Gastroesophageal sphincter (tissue), 3 donors: ENCODE results near the gene TMTC2.

Experiments used
- EP300 ChIP-seq: sonication (generic); formaldehyde crosslinking; IDR thresholded peaks from one replicate; pipeline ENCODE4 v1.6.1; 2017; ENCODE audit warnings: antibody characterized with exemption, mild to moderate bottlenecking
- POLR2A ChIP-seq, 2 donors: fragments of 450-650 bp; IDR thresholded peaks; one replicate each; pipeline ENCODE4 v1.6.1; 2017; ENCODE audit warnings: antibody characterized with exemption in 2 of 2, mild to moderate bottlenecking in 2 of 2, moderate library complexity in 1 of 2
- TF ChIP-seq, protein P1 (sequence below), 4 experiments: fragments of 200-600 bp in 2 of 4; fragments of 450-650 bp in 2 of 4; sonication (generic) in 1 of 4; IDR thresholded peaks; one replicate each; pipeline ENCODE4 v1.5.1; 2017 to 2019; ENCODE audit warnings: antibody characterized with exemption in 4 of 4, mild to moderate bottlenecking in 2 of 4, moderate library complexity in 2 of 4

DNA sequence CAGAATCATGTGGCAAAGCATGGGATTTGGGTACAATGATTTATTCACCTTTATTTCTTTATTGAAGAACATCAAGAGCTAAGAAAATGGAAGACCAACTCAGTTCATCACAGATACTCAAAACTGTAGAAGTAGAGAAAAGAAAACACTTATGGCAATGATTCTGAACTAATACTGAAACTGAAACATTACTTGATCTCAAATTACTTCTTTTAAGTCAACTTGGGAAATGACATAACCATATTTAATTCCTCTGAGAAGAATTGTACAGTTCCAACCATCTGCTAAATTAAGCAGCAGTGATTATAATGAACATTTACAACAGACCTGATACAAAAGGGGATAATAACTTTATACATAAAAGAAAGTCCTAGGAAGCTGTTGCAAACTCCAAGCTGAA lies 466.5 kb downstream of the TMTC2 start:
- no peak for TF ChIP-seq POLR2A (IDR thresholded peaks at IDR 0.05)
- TF ChIP-seq, protein P1, sequence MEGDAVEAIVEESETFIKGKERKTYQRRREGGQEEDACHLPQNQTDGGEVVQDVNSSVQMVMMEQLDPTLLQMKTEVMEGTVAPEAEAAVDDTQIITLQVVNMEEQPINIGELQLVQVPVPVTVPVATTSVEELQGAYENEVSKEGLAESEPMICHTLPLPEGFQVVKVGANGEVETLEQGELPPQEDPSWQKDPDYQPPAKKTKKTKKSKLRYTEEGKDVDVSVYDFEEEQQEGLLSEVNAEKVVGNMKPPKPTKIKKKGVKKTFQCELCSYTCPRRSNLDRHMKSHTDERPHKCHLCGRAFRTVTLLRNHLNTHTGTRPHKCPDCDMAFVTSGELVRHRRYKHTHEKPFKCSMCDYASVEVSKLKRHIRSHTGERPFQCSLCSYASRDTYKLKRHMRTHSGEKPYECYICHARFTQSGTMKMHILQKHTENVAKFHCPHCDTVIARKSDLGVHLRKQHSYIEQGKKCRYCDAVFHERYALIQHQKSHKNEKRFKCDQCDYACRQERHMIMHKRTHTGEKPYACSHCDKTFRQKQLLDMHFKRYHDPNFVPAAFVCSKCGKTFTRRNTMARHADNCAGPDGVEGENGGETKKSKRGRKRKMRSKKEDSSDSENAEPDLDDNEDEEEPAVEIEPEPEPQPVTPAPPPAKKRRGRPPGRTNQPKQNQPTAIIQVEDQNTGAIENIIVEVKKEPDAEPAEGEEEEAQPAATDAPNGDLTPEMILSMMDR (IDR thresholded peaks at IDR 0.05), result no peak
- TF ChIP-seq EP300, result no peak
